HG02623 (cell line): ENCODE data around the gene NUTM2B.
"Not testable (repeated sequence)": the region's sequence is repeated elsewhere in the genome, so short reads cannot be mapped to it uniquely, and the experiment has no call there.

ENCODE experiments used
- ATAC-seq: cut with Tn5 transposase; IDR thresholded peaks from one replicate; pipeline ENCODE4 v1.9.1; 2021; ENCODE audit warnings: moderate library complexity; ENCODE audit not compliant: unreplicated experiment

Gene NUTM2B, protein sequence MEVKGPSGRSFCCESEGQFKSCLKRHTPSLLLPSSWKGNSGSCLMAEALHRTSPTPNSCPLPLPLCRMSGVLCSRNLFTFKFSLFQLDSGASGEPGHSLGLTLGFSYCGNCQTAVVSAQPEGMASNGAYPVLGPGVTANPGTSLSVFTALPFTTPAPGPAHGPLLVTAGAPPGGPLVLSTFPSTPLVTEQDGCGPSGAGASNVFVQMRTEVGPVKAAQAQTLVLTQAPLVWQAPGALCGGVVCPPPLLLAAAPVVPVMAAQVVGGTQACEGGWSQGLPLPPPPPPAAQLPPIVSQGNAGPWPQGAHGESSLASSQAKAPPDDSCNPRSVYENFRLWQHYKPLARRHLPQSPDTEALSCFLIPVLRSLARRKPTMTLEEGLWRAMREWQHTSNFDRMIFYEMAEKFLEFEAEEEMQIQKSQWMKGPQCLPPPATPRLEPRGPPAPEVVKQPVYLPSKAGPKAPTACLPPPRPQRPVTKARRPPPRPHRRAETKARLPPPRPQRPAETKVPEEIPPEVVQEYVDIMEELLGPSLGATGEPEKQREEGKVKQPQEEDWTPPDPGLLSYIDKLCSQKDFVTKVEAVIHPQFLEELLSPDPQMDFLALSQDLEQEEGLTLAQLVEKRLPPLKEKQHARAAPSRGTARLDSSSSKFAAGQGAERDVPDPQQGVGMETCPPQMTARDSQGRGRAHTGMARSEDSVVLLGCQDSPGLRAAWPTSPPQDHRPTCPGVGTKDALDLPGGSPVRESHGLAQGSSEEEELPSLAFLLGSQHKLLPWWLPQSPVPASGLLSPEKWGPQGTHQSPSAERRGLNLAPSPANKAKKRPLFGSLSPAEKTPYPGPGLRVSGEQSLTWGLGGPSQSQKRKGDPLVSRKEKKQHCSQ

GRCh38 chr10:79702927-79703326, at the start of gene NUTM2B:
TSS of gene NUTM2B (plus strand) at chr10:79703227. CDS start at chr10:79703610, 383 bp downstream.
- ATAC-seq: not testable (repeated sequence)

- not testable (repeated sequence) for ATAC-seq
Measured at GRCh38 chr10:79663287-79663686, 39.7 kb upstream of the NUTM2B start.

- ATAC-seq: not testable (repeated sequence)
Measured at GRCh38 chr10:79664686-79665085, 38.3 kb upstream of the NUTM2B start.

DNA sequence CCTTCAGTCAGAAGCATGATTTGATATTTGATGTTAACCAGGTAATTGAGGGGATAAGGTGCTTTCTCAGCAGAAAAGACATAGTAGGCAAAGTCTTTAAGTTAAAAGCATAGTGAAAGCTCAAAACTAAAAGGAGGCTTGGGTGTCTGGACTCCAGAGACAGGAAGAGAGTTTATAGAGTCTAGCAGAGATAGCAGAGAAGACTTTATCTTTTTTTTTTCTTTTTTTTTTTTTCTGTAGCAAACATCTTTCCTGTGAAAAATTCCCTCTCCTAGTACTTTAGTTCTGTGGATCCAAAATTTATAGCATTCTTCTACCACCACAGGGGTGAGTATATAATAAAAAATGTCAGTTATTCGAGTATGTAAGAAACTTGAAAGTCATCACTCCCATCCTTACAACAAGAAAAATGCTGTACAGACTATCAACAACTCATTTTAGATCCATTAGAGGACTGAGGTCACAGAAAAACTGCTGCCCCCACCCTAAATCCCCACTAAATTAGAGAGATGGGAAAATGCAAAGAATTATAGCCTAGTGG, 33.7 kb upstream of the NUTM2B start:
- ATAC-seq: not testable (repeated sequence)

DNA sequence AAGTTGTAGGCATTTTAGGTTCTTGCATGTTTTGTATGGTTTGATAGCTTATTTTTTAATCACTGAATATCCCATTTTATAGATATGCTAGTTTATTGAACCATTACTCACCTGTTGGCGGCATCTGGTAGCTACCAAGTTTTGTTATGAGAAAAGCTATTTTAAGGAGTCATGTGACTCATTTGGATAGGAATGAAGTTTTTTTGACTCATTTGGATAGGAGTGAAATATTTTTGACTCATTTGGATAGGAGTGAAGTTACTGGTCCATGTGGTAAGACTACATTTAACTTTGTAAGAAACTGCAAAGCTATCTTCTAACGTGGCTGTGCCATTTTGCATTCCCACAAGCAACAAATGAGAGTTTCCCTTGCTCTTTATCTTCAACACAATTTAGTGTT, 28.1 kb upstream of the NUTM2B start:
- not testable (repeated sequence) for ATAC-seq

GRCh38 chr10:79683026-79683883, 19.8 kb upstream of the NUTM2B start:
- not testable (repeated sequence) for ATAC-seq

DNA sequence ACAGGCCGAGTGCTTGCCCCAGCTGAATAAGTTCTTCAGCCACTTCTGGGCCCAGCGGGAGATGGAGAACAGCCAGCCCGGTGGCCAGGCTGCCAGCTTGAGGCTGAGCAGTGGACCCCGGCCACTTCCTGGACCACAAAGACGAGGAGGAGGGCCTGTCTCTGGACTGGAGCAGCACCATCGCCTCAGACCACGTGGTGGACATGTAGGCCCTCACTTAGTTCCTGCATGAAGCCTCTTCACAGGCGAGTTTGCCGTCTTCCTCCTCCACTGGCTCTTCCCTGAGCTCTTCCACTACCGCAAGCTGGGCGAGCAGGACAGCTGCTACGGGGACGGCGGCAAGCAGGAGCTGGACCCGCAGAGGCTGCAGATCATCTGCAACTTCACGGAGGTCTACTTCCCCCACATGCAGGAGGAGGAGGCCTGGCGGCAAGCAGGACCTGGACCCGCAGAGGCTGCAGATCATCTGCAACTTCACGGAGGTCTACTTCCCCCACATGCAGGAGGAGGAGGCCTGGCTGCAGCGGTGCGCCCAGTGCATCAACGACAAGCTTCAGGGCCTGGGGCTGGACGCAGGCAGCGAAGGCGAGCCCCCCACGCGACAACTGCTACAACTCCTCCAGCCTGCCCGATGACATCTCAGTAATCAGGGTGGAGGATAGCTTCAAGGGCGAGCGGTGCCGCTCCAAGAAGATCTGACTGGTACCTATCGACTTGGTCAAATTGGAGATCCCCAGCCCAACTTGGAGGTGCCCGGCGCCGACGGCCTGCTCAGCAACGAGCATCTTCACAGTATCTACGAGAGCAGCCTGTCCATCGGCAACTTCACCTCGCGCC, 18.9 kb upstream of the NUTM2B start:
- ATAC-seq: not testable (repeated sequence)

GRCh38 chr10:79685044-79685685, 17.9 kb upstream of the NUTM2B start:
- peak; percentile 88 for ATAC-seq

DNA sequence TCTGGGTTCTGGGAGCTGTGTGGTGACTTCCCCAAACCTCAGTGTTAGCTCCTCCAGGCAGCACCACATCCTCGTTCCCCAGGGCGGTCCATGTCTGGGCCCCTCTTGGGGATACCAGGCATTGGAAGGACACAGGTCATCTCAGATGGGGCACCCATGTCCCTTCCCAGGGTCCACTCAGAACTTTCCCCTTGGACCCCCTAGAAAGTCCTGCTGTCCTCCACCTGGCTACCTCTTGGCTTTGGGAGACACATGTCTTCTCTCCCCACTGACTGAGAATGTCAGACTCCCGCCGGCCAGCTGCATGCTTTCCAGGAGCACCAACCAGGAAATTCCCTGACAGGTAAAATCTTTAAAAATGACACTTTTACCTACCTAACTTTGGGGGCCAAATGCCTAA, 16.4 kb upstream of the NUTM2B start:
- not testable (repeated sequence) for ATAC-seq

DNA sequence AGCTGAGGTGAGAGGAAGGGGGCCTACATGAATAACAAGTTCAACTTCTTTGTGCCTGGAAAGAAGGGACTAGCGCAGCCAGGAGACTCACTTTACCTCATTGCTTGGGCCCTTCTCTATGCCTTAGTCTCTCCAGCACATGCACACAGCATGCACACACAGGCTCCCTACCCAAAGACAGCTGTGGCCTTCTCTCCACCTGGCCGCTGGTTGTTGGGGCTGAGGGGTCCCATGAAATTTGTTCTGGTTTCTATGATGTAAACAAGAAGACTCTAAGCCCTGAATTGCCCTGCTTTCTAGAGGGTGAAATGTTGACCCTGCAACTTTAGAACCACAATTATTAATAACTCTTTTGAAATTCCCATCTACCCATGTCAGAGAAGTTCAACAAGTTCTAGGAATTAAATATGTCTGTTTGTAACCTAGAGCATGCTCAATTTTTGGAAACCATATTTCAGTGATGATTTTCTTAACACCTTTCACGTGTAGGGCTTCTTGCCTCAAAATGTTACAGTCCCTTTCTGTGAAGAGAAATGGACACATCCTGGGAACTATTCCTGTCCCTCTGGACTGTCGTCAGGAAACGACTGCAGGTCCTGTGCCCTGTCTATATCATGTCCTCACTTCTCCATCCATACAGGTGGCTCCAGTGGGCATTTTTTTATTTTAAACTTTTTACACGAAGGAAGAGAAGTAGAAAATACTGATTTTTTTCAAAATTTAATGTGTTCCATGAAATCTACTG, 15.4 kb upstream of the NUTM2B start:
- ATAC-seq: not testable (repeated sequence)

- not testable (repeated sequence) for ATAC-seq
Measured at GRCh38 chr10:79688798-79689197, 14.2 kb upstream of the NUTM2B start.

- ATAC-seq: not testable (repeated sequence)
Measured at GRCh38 chr10:79696596-79696995, 6.4 kb upstream of the NUTM2B start.

- not testable (repeated sequence) for ATAC-seq
Measured at GRCh38 chr10:79697141-79697540, 5.9 kb upstream of the NUTM2B start.

DNA sequence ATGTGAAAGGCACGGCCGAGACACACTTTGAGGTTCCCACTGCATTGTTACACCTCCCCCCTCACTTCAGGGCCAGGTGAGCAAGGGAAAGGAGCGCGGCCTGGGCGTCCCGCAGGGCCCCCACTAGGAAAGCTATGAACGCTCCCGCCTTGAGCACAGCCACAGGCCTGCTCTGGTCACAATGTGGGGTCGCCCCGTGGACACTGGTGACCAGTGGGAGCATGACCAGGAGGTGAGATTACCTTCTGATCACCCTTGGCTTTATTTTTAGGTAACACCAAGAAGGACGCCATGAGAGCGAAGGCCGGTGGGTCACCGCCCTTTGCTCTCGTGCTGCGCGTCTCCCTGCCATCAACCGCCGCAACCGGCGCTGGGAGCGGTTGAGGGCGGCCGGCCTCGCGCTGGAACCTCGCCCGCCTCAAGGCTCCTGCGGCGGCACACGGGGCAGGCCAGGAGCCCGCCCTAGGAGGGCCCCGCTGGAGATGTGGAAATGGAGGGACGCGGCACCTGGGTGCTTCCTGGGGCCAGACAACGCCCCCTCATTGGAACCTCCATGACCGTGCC, 2.6 kb upstream of the NUTM2B start:
- not testable (repeated sequence) for ATAC-seq

DNA sequence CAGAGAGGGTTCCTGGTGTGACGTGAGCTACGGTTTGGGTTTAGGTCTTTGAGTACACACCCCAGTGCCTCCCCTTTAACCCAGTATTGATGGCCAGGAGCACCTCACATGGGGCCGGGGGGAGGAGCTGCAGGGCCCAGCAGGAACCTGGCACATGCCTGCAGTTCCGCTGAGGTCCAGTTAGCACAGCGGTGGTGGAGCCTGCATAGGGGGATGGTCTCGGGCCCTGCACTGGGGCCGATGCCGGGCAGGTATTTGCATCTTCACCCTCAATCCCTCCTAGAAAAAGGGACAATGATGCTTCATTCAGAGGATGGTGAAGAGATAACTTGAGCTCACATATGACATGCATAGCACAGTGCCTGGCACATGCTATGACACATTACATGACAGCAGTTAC, 4.0 kb downstream of the NUTM2B start:
- ATAC-seq: not testable (repeated sequence)

DNA sequence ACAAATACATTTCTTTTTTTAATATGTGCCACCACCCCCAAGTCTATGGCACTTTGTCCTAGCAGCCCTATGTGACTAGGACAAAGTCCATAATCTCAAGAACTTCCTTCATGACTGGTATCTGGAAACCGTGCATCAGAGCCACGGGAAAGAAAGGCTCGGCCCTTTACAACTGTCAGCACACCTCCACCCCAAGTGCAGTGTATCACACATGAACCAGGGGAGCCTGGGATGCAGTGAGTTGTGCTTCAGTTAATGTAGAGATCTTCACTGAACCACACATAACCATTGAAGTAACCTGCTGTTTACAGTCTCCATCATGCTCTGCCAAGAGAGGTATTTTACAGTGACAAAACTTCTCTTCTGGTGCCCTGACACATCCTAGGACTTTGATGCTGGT, 11.9 kb downstream of the NUTM2B start:
- not testable (repeated sequence) for ATAC-seq

GRCh38 chr10:79716917-79717579, 14.0 kb downstream of the NUTM2B start:
- not testable (repeated sequence) for ATAC-seq
